HL-60 (cell line): Measurements from ENCODE around the gene NAA38.

Experiments
- DNase-seq, 2 experiments: peaks; one replicate each; pipeline ENCODE4 v3.0.0-alpha.2; 2010 to 2020; ENCODE audit warnings: low read depth in 1 of 2, low spot score in 1 of 2
- H3K27ac ChIP-seq: fragments of 250-450 bp; sonication (Bioruptor Pico); replicated peaks from 2 replicates; pipeline ENCODE4 v1.5.1; 2020; ENCODE audit warnings: mild to moderate bottlenecking, moderate library complexity
- H3K27me3 ChIP-seq: fragments of 250-450 bp; sonication (Bioruptor Pico); 2 replicates; pipeline ENCODE4 v1.5.1; 2021; ENCODE audit warnings: mild to moderate bottlenecking, moderate library complexity; ENCODE audit not compliant: insufficient read depth, poor library complexity, severe bottlenecking
- H3K4me3 ChIP-seq: replicated peaks from 2 replicates; pipeline ENCODE4 v1.5.1; 2011; ENCODE audit warnings: mild to moderate bottlenecking, control low read depth, low read length; ENCODE audit not compliant: insufficient read depth
- CTCF ChIP-seq: IDR thresholded peaks from one replicate; pipeline ENCODE4 v1.5.1; 2011; ENCODE audit warnings: low read length, control low read depth, inconsistent platforms; ENCODE audit not compliant: insufficient read depth
- GABPA ChIP-seq: IDR thresholded peaks from 2 replicates; pipeline ENCODE4 v1.6.1; 2012; ENCODE audit warnings: low read depth
- POLR2AphosphoS5 ChIP-seq: IDR thresholded peaks from 2 replicates; pipeline ENCODE4 v1.6.1; 2012; ENCODE audit warnings: low read depth
- REST ChIP-seq: IDR thresholded peaks from 2 replicates; pipeline ENCODE4 v1.6.1; 2012; ENCODE audit warnings: low read depth; ENCODE audit not compliant: insufficient replicate concordance
- SPI1 ChIP-seq: IDR thresholded peaks from 2 replicates; pipeline ENCODE4 v1.6.1; 2012; ENCODE audit warnings: low read depth, mild to moderate bottlenecking, borderline replicate concordance

The NAA38 gene

GRCh38 chr17:7818026-7818425 is 39.3 kb downstream of the NAA38 start:
- no peaks in the 10 kb centered on the region for H3K27me3 ChIP-seq
- H3K27ac ChIP-seq = no peak overlapping the region
- TF ChIP-seq POLR2AphosphoS5 (no peak), SPI1 (no peak), GABPA (no peak), REST (no peak), CTCF (no peak)
- DNase-seq = no peak
- no peak overlapping the region for H3K4me3 ChIP-seq

GRCh38 chr17:7817643-7817964 is 39.8 kb downstream of the NAA38 start:
- TF ChIP-seq SPI1 = no peak
- TF ChIP-seq REST = no peak
- TF ChIP-seq CTCF = no peak
- TF ChIP-seq POLR2AphosphoS5 = no peak
- no peak for TF ChIP-seq GABPA
- no peaks in the 10 kb centered on the region for H3K27me3 ChIP-seq
- DNase-seq = no peak
- H3K27ac ChIP-seq = no peak overlapping the region
- no peak overlapping the region for H3K4me3 ChIP-seq

- no peaks in the 10 kb centered on the region for H3K27me3 ChIP-seq
- TF ChIP-seq GABPA (no peak), POLR2AphosphoS5 (no peak), SPI1 (no peak), CTCF (no peak), REST (no peak)
- no peak overlapping the region for H3K4me3 ChIP-seq
- no peak overlapping the region for H3K27ac ChIP-seq
- no peak for DNase-seq
Measured at GRCh38 chr17:7816926-7817642, 40.3 kb downstream of the NAA38 start.
